Retinal pigment epithelial cell (primary cell): ENCODE measurements around the gene ZNF440.
"Not testable (repeated sequence)": the region's sequence is repeated elsewhere in the genome, so short reads cannot be mapped to it uniquely, and the experiment has no call there.

Experiments
- DNase-seq: peaks from one replicate; pipeline ENCODE4 v3.0.0-alpha.2; 2010; ENCODE audit warnings: low read depth
- H3K4me3 ChIP-seq: 2 replicates; pipeline ENCODE4 v1.5.1; 2011; ENCODE audit warnings: mild to moderate bottlenecking, low read length, control low read depth, moderate library complexity
- CTCF ChIP-seq: conservative IDR thresholded peaks from 2 replicates; pipeline ENCODE4 v1.5.1; 2011; ENCODE audit warnings: low read depth, low read length, control low read depth, inconsistent platforms

ZNF440 gene

GRCh38 chr19:11798391-11799330, 15.4 kb upstream of the ZNF440 start, which contains the start of gene ZNF491:
ZNF491 (plus strand) TSS chr19:11798523; CDS start chr19:11805954, 7,431 bp downstream.
- peak; percentile 84 for DNase-seq
- TF ChIP-seq CTCF: peak; percentile 21
- H3K4me3 ChIP-seq: peak within 1 kb of the TSS; percentile 84

- DNase-seq: no peak
- no peak for TF ChIP-seq CTCF
Observed at GRCh38 chr19:11806354-11807098, 7.5 kb upstream of the ZNF440 start.

GRCh38 chr19:11807099-11807380, 7.0 kb upstream of the ZNF440 start:
- no peak overlapping the region for H3K4me3 ChIP-seq
- no peak for DNase-seq
- no peak for TF ChIP-seq CTCF

More at GRCh38 chr19:11806354-11807098, 7.5 kb upstream of the ZNF440 start:
- no peak overlapping the region for H3K4me3 ChIP-seq

- no peak for TF ChIP-seq CTCF
- DNase-seq: no peak
- H3K4me3 ChIP-seq: peak overlapping the region; percentile 97
Observed at GRCh38 chr19:11813703-11814028, 407 bp upstream of the ZNF440 start.

GRCh38 chr19:11814700-11815035, 595 bp downstream of the ZNF440 start:
- TF ChIP-seq CTCF: no peak

GRCh38 chr19:11821474-11822109, 7.5 kb downstream of the ZNF440 start:
- no peak overlapping the region for H3K4me3 ChIP-seq
- no peak for DNase-seq
- TF ChIP-seq CTCF: no peak

More at GRCh38 chr19:11814700-11815035, 595 bp downstream of the ZNF440 start:
- DNase-seq: no peak
- peak overlapping the region; percentile 97 for H3K4me3 ChIP-seq

GRCh38 chr19:11828957-11829876, 15.1 kb downstream of the ZNF440 start:
- H3K4me3 ChIP-seq, DNase-seq: not testable (repeated sequence)
